Endothelial cell of umbilical vein (primary cell): ENCODE data around the gene HTN1.
"Not testable (repeated sequence)": the region's sequence is repeated elsewhere in the genome, so short reads cannot be mapped to it uniquely, and the experiment has no call there.

ENCODE experiments used
- EZH2 ChIP-seq: IDR thresholded peaks from 2 replicates; pipeline ENCODE4 v1.6.1; 2012; ENCODE audit warnings: borderline replicate concordance, low read depth, mild to moderate bottlenecking, moderate library complexity, low read length, inconsistent platforms; ENCODE audit not compliant: severe bottlenecking
- POLR2A ChIP-seq: IDR thresholded peaks from 2 replicates; pipeline ENCODE4 v1.6.1; 2012; ENCODE audit warnings: low read depth, mild to moderate bottlenecking, control low read depth, low read length
- POLR2AphosphoS5 ChIP-seq: IDR thresholded peaks from 2 replicates; pipeline ENCODE4 v1.6.1; 2012; ENCODE audit warnings: low read depth, mild to moderate bottlenecking, control low read depth, low read length, moderate library complexity; ENCODE audit not compliant: insufficient read depth
- TF ChIP-seq, protein P1 (sequence below), 2 donors: IDR thresholded peaks; 1 replicate in 1 of 2; 2 replicates in 1 of 2; pipeline ENCODE4 v1.5.1; 2011; ENCODE audit warnings: low read length in 2 of 2, mild to moderate bottlenecking in 2 of 2, moderate library complexity in 2 of 2, control low read depth in 1 of 2, inconsistent platforms in 1 of 2, low read depth in 1 of 2; ENCODE audit not compliant: insufficient read depth in 1 of 2; ENCODE audit errors: extremely low read depth in 1 of 2

DNA sequence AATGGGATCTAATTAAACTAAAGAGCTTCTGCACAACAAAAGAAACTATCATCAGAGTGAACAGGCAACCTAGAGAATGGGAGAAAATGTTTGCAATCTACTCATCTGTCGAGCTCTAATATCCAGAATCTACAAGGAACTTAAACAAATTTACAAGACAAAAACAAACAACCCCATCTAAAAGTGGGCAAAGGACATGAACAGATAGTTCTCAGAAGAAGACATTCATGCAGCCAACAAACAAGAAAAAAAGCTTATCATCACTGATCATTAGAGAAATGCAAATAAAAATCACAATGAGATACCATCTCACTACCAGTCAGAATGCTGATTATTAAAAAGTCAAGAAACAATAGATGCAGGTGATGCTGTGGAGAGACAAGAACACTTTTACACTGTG is 6.3 kb downstream of the HTN1 start:
- TF ChIP-seq EZH2, POLR2AphosphoS5, POLR2A: not testable (repeated sequence)
- TF ChIP-seq, protein P1, sequence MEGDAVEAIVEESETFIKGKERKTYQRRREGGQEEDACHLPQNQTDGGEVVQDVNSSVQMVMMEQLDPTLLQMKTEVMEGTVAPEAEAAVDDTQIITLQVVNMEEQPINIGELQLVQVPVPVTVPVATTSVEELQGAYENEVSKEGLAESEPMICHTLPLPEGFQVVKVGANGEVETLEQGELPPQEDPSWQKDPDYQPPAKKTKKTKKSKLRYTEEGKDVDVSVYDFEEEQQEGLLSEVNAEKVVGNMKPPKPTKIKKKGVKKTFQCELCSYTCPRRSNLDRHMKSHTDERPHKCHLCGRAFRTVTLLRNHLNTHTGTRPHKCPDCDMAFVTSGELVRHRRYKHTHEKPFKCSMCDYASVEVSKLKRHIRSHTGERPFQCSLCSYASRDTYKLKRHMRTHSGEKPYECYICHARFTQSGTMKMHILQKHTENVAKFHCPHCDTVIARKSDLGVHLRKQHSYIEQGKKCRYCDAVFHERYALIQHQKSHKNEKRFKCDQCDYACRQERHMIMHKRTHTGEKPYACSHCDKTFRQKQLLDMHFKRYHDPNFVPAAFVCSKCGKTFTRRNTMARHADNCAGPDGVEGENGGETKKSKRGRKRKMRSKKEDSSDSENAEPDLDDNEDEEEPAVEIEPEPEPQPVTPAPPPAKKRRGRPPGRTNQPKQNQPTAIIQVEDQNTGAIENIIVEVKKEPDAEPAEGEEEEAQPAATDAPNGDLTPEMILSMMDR (IDR thresholded peaks at IDR 0.05; ENCODE audit: extremely low read depth in 1 of 2, insufficient read depth in 1 of 2, low read depth in 1 of 2, low read length in 2 of 2) = not testable (repeated sequence)
